Measurements from ENCODE around the gene SLC6A18.
"Not testable (repeated sequence)": the region's sequence is repeated elsewhere in the genome, so short reads cannot be mapped to it uniquely, and the experiment has no call there.

The SLC6A18 gene

GRCh38 chr5:1275397-1276391, 50.5 kb downstream of the SLC6A18 start:
- DNase-seq (ENCODE audit: low read depth in 2 of 2) = not testable (repeated sequence)

- DNase-seq (ENCODE audit: low read depth in 2 of 2) = no peak
Observed at GRCh38 chr5:1276930-1277329, 51.7 kb downstream of the SLC6A18 start.

DNA sequence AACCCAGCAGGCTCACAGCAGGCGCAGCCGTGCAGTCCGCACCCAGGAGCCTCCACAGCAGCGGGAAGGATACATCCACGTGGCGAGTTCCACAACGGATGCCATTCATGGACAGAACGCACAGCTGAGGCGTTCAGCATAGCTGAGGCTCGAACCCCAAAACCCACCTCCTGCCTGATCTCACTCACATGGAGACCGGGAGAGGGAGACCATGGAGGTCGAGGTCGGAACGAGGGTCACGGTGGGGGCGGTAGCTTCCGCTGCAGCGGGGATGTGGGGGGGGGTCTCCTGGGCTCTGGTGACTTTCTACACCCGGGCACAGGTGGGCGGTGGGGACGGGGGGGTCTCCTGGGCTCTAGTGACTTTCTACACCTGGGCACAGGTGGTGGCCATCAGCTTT, 52.1 kb downstream of the SLC6A18 start:
- DNase-seq (ENCODE audit: low read depth in 2 of 2) = no peak

GRCh38 chr5:1277781-1278180, 52.6 kb downstream of the SLC6A18 start:
- no peak for DNase-seq (ENCODE audit: low read depth in 2 of 2)

GRCh38 chr5:1278216-1278615, 53.0 kb downstream of the SLC6A18 start:
- DNase-seq (ENCODE audit: low read depth in 2 of 2) = no peak

- no peak for DNase-seq (ENCODE audit: low read depth in 2 of 2)
Observed at GRCh38 chr5:1278656-1279442, 53.7 kb downstream of the SLC6A18 start.

DNA sequence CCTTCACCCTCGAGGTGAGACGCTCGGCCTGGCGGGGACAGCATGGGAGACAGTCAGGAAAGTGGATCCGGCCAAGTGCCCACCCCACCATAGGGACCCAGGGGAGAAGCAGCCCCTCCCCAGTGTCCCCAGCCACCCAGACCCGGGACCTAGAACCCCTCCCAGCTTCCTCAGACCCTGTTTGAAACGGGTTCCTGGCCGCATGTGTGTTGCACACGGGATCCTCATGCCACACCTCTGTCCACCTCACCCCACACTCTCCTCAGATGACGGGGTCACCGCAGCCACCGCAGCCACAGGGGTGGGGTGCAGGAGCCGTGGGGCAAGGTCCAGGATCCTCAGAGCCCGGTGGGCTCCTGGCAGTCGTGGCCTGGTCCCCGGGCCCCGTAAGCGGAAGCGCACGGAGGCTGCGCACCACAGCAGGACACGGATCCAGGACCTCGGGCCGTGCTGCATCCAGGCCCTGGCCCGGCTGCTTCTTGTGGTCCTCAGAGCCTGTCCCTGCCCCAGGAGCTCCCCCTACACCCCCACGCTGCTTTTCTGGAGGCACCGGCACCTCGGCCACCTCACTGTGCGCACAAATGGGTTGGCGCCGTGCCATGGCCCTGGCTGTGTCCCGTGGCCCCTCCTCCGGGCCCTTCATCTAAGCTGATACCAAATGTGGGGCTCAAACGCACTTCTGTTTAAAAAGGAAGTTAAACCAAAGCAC, 54.4 kb downstream of the SLC6A18 start:
- no peak for DNase-seq (ENCODE audit: low read depth in 2 of 2)

- DNase-seq (ENCODE audit: low read depth in 2 of 2) = no peak
Observed at GRCh38 chr5:1280177-1281037, 55.2 kb downstream of the SLC6A18 start.

DNA sequence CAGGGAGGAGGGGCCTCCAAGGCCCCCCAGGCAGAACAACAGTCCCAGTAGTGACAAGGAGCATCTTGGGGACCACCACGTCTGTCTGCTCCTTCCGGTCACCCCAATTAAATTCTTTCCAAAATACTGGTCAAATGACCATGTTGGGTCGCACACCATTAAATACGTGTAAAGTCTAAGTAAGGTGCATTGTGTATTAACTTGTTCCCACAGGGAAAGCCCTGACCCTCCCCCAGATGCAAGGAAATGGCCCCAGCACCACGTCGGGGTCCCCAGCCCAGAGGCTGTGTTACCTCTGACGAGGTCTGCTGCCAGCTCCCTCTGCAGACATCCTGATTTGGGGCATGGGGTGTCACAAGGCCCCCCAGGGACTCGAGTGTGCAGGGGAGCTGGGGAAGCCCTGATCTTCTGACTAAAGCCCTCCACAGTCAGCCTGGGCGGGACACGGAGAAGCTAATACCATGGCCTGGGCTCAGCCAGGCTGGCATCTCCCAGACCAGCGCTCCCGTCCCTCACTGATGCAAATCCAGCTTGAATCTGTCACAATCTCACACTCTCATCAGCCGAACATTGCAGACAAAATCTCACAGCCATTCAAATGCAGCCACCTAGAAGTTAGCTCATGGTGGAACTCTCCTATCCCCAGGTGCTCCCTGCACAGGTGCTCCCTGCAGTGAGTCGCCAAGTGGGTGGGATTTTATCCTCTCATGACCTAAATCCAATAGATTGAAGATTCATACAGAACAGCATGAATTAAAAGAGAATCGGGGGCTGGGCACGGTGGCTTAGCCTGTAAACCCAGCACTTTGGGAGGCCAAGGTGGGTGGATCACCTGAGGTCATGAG, 56.1 kb downstream of the SLC6A18 start:
- DNase-seq (ENCODE audit: low read depth in 2 of 2) = no peak

GRCh38 chr5:1282131-1282992, 57.2 kb downstream of the SLC6A18 start:
- DNase-seq (ENCODE audit: low read depth in 2 of 2) = no peak

DNA sequence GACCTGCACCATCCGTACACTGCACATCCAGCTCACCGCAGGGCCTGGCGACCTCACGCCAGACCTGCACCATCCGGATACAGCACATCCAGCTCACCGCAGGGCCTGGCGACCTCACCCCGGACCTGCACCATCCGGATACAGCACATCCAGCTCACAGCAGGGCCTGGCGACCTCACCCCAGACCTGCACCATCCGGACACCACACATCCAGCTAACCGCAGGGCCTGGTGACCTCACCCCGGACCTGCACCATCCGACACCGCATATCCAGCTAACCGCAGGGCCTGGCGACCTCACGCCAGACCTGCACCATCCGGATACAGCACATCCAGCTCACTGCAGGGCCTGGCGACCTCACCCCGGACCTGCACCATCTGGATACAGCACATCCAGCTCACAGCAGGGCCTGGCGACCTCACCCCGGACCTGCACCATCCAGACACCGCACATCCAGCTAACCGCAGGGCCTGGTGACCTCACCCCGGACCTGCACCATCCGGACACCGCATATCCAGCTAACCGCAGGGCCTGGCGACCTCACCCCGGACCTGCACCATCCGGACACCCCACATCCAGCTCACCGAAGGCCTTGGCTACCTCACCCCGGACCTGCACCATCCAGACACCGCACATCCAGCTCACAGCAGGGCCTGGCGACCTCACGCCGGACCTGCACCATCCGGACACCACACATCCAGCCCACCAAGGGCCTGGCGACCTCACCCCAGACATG, 58.0 kb downstream of the SLC6A18 start:
- not testable (repeated sequence) for DNase-seq (ENCODE audit: low read depth in 2 of 2)

- DNase-seq (ENCODE audit: low read depth in 2 of 2) = not testable (repeated sequence)
Observed at GRCh38 chr5:1283729-1284041, 58.5 kb downstream of the SLC6A18 start.

DNA sequence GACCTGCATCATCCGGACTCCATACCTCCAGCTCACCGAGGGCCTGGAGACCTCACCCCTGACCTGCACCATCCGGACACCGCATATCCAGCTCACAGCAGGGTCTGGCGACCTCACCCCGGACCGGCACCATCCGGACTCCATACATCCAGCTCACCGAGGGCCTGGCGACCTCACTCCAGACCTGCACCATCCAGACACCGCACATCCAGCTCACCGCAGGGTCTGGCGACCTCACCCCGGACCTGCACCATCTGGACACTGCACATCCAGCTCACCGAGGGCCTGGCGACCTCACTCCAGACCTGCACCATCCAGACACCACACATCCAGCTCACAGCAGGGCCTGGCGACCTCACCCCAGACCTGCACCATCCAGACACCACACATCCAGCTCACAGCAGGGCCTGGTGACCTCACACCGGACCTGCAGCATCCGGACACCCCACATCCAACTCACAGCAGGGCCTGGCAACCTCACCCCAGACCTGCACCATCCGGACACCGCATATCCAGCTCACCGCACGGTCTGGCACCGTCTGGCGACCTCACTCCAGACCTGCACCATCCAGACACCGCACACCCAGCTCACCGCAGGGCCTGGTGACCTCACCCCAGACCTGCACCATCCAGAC, 59.3 kb downstream of the SLC6A18 start:
- DNase-seq (ENCODE audit: low read depth in 2 of 2) = not testable (repeated sequence)

DNA sequence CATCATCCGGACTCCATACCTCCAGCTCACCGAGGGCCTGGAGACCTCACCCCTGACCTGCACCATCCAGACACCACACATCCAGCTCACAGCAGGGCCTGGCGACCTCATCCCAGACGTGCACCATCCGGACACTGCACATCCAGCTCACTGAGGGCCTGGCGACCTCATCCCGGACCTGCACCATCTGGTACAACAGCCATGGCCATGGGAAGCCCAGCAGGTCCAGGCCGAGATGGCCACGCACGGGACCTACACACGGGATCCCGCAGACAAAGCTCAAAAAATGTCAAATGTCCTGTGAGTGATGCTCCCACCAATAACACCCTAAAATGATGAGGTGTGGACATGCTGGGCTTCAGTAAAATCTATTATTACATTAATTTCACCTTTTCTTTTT, 60.0 kb downstream of the SLC6A18 start:
- no peak for DNase-seq (ENCODE audit: low read depth in 2 of 2)

GRCh38 chr5:1285883-1286291, 60.7 kb downstream of the SLC6A18 start:
- no peak for DNase-seq (ENCODE audit: low read depth in 2 of 2)

DNA sequence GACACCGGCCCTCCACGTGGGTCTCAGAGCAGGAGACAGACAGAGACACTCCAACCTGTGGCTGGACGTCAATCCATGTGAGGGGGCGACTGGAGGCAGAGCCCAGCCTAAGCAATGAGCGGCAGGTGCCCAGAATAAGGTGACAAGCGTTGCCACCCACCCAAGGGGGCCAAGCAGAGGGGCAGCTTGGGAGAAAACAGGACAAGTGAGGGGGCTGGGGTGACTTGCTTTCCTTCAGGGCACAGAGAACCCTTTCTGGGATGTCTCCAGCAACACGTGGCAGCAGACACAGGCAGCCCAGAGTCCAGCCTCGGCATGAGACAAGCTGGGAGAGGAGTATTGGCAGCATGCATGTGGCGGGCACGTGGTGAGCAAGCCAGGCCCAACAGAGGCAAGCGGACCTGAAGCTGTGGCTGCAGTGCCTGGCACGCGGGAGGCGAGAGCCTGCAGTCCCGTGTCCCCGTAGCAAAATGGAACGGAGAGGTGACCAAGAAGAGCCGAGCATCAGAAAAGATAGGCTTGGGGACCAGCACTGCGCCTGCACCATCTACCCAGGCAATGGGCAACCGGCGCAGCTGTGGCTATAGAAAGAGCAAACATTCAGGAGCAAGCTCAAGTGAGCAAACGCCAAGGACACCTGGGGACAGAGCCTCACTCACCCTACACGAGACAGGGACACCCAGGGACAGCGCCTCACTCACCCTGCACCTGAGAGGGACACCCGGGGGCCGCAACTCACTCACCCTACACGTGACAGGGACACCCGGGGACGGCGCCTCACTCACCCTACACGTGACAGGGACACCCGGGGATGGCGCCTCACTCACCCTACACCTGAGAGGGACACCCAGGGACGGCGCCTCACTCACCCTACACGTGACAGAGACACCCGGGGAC, 63.5 kb downstream of the SLC6A18 start:
- no peak for DNase-seq (ENCODE audit: low read depth in 2 of 2)

- not testable (repeated sequence) for DNase-seq (ENCODE audit: low read depth in 2 of 2)
Observed at GRCh38 chr5:1289559-1289958, 64.4 kb downstream of the SLC6A18 start.
